ENCODE measurements around the gene NARS2.

DNA sequence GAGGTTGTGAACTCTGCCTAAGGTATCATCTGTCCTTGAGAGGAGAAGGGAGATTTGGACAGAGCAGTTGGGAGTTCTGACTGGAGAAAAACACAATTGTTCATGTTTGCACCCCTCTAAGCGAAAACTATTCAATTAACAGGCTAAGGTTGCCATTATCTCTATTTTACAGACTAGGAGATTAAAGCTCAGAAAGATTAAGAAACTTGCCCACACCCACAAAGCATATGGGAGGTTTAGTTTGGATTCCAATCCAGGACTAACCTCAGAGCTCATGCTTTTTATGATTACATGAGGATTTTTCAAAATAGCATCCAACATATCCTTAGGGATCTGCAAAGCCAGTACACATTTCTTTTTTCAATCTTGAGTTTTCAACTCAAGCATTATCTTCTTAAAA, 179.1 kb downstream of the NARS2 start:
- TF ChIP-seq CTCF (conservative IDR thresholded peaks at IDR 0.05) = no peak
- TF ChIP-seq ZFX (IDR thresholded peaks at IDR 0.05) = no peak

All from C4-2B (cell line).